GM18867 (cell line): ENCODE data around the gene CDC27.
A peak's percentile ranks its signal among the peaks of the same experiment; 100 is the strongest.
"Not testable (repeated sequence)": the region's sequence is repeated elsewhere in the genome, so short reads cannot be mapped to it uniquely, and the experiment has no call there.

Source experiments
- ATAC-seq: cut with Tn5 transposase; IDR thresholded peaks from one replicate; pipeline ENCODE4 v1.9.1; 2021; ENCODE audit warnings: mild to moderate bottlenecking, moderate library complexity; ENCODE audit not compliant: unreplicated experiment

CDC27 gene, protein sequence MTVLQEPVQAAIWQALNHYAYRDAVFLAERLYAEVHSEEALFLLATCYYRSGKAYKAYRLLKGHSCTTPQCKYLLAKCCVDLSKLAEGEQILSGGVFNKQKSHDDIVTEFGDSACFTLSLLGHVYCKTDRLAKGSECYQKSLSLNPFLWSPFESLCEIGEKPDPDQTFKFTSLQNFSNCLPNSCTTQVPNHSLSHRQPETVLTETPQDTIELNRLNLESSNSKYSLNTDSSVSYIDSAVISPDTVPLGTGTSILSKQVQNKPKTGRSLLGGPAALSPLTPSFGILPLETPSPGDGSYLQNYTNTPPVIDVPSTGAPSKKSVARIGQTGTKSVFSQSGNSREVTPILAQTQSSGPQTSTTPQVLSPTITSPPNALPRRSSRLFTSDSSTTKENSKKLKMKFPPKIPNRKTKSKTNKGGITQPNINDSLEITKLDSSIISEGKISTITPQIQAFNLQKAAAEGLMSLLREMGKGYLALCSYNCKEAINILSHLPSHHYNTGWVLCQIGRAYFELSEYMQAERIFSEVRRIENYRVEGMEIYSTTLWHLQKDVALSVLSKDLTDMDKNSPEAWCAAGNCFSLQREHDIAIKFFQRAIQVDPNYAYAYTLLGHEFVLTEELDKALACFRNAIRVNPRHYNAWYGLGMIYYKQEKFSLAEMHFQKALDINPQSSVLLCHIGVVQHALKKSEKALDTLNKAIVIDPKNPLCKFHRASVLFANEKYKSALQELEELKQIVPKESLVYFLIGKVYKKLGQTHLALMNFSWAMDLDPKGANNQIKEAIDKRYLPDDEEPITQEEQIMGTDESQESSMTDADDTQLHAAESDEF

DNA sequence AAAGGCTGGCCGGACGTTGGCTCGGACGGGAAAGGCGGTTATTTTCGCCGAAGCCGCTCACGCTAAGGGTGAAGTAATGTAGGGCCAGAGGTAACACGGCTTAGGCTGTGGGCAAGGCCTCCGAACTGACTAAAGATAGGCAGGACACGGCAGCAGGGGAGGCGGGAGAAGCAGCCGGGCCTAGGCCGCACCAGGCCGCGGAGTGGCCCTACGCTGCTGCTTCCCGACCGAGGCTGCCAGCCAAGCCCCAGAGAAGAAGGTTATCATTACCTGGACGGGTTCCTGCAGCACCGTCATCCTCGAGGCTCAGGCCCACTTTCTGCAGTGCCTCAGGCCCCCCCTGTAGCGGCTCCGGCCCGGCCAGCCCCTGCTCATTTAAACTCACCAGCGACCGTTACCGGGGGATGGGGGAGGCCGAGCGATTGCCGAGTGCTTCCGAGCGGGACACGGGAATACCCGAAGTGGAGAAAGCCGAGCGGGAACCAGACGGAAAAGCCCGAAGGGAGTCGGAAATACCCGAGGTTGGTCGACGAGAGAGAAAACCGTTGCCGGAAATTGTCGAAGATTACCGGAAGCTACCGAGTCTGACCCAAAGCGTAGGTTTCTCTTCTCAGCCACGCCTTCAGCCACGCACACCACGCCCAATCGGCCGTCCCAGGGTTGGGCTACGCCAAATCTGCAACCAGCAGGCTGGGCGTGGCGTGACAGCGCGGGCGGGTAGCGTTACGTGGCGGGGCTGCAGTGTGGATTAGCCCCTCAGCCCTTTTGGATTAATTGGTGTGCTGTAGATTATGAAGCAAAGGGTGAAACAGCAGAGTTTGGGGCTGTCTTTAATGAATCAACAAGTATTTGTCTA, at the start of gene CDC27:
CDC27 (minus strand) TSS at position 420 of the 856 bp plus-strand sequence; CDS start at position 297, 123 bp downstream.
- peak; percentile 94 for ATAC-seq

DNA sequence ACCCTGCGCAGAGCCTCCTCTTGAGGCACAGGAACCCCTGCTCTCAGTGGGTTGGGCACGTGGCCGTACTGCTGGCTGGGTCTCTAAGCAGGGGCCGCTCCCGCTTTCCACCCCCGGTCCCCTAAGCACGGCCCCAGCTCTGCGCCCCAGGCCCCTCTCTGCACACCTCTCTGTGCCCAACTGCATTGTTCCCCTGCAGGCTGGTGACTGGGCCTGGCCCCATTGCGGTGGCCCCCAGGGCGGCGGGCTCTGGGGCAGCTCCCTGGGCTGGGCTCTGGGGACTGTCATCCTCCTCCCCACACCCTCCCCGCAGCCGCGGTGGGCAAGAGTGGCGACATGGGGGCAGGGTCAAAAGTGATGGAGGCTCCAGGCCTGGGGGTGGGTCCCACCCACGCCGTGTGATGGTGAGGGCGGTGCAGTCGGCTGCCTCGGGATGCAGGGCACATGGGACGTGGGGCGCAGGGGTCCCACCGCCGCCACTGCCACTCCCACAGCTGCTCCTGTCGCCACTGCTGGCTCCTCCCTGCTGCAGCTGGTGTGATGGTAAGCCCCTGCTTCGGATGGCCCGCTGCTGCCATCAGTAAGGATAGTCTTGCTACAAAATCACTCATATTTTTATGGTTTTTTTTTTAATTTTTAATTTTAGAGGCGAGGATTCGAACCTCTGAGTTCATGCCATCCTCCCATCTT, 49.4 kb upstream of the CDC27 start:
- ATAC-seq, result no peak

DNA sequence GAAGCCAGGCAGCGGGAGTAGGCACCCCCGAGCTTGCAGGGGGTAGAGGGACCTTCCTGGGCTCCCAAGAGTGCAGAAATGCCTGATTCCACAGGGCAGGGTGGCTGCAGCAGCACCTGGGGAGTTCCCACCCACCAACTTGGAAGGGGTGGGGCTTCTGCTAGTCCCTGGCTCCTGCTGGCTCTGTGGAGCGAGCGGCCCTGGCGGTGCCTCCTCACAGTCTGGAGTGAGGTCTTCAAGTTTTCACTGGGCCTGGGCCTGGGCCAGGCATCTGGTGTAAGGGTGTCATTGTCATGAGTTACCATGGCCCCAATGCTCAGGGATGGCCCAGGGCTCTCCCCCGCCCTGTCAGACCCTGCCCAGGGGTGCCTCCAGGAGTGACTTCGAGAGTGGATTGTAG, 48.7 kb upstream of the CDC27 start:
- no peak for ATAC-seq

DNA sequence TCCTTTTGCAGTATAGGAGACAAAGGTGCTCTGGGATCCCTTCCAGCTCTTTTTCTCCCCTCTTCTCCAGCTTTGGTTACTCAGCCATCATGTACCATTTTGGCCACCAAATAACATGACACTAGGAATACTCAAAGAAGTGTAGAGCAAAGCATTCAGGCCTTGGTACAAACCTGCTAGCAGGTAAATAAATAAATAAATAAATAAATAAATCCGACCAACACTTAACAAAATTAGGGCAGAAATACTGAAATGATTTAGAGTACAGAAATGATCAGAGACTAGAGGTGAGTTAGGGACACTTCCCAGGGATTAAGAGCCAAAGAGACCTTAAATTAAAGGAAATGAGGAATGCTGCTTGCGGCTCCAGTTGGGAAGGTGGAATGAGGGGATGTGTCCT, 46.8 kb upstream of the CDC27 start:
- ATAC-seq, result no peak

DNA sequence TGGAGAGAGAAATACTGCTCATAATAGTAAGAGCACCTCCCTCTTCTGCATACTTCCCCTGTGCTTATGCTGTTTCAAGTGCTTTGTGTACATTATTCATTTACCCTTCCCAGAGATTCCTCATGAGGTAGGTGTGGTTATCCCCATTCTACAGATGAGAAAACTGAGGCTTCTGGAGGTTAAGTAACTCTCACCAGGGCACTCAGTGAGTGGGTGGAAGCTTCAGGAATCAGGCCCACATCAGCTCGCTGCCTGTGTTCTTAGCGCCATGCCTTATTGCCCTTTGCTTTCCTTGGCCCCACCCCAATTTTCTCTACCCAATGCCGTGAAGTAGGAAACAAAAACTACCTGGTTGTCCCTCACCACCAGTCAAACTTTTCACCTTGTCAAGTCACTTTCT, 46.4 kb upstream of the CDC27 start:
- no peak for ATAC-seq

DNA sequence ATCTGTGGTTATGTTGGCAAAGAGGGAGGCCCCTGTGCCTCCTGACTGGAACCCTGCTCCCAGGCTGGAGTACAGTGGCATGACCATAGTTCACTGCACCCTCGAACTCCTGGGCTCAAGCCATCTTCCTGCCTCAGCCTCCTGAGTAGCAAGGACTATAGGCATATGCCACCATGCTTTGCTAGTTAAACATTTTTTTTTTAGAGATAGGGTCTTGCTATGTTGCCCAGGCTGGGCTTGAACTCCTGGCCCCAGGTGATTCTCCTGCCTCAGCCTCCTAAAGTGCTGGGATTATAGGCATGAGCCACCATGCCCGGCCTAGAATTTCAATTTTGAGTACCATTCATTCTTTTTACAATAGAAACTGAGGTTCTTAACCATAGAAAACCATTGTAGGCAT, 43.4 kb upstream of the CDC27 start:
- ATAC-seq, result no peak

DNA sequence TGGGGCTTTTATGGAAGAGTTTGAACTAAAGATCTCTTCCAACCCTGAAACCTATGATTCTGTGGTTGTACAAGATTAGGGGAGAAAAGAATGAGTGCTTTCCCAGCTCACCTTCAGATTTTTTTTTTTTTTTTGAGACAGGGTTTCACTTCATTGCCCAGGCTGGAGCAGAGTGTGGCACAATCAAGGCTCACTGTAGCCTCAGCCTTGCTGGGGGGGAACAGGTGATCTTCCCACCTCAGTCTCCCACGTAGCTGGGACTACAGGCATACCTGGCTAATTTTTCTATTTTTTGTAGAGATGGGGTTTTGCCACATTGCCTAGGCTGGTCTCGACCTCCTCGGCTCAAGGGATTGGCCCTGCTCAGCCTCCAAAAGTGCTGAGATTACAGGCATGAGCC, 42.8 kb upstream of the CDC27 start:
- ATAC-seq, result no peak

DNA sequence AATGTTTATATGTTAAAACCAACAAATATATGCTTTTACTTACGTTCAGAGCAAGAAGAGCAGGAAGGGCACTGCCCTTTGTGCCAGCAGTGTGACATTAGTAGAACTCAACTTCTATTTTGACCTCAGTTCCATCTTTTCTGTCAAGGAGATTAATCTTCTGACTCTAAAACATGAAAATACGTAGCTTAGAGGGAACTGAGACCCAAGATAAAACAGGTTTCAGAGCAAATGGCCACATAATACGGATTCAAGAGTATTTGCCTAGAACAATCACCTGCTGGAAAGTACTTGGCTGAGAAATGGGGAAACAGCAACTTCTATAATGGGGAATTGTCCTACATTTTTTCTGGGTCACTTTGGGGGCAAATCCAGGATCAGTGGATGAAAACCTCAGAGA, 42.2 kb upstream of the CDC27 start:
- no peak for ATAC-seq

DNA sequence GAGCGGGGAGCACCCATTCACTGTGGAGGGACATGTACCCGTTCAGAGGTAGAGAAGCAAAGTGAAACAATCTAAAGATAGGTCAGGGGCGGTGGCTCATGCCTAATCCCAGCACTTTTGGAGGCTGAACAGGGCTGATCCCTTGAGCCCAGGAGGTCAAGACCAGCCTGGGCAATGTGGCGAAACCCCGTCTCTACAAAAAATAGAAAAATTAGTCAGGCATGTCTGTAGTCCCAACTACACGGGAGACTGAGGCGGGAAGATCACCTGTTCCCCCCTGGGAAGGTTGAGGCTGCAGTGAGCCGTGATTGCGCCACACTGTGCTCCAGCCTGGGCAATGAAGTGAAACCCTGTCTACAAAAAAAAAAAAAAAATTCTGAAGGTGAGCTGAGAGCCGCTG, 41.8 kb upstream of the CDC27 start:
- no peak for ATAC-seq

DNA sequence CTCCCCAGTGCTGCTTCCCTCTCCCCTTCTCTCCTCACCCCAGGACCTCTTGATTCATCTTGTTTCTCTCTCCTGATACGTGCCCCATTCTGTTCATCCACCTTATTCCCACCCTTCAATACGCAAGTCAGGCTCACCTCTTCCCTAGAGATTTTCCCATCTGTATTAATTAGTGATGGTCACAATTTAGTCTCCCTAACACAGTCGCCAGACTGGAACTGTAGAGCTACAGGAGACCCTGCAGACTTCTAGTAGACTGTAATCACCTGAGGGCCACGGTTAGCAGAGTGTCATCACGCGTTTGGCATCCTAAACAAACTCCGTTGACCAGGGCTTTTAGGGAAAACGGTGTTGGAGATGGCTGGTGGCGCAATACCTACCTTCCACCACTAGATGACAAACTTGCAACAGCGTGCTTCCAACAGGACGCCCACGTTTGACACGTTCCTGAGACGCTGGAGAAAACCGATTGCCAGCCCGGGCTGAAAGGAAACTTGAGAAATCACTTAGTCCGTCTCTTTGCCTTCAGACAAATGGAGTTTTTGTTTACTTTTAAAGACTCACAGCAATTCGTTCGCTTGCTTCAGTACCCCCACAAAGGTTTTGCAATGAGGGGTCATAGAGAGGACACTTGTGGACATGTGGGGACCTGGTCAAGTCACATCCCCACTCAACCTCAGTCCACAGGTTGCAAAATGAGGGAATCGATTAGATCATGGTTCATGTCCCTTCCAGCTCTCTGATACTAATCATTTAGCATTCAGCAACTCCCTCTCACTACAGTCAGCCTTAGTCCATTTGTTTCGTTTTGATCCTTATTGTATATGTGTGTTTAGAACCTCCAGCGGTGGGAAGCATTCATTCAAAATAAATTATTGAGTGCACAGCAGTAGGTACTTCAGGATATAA, 40.7 kb upstream of the CDC27 start:
- ATAC-seq, result no peak

DNA sequence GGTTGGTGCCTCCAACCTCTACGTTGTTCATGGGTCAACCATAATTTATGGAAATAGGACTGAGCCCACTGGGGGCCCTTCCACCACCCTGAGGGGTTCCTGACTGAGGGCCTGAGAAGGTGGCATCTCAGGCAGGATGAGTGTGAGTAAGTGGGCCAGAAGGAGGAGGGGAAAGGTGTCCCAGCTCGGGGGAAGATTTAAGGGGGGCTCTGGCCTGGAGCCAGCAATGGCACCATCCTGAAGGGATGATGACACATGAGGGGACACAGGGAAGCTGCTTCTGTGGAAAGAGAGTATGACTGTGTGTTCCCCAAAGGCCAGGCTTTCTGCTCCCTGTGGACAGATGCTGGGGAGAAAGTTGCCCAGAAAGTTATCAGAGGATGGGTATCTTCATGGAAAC, 38.8 kb upstream of the CDC27 start:
- no peak for ATAC-seq

DNA sequence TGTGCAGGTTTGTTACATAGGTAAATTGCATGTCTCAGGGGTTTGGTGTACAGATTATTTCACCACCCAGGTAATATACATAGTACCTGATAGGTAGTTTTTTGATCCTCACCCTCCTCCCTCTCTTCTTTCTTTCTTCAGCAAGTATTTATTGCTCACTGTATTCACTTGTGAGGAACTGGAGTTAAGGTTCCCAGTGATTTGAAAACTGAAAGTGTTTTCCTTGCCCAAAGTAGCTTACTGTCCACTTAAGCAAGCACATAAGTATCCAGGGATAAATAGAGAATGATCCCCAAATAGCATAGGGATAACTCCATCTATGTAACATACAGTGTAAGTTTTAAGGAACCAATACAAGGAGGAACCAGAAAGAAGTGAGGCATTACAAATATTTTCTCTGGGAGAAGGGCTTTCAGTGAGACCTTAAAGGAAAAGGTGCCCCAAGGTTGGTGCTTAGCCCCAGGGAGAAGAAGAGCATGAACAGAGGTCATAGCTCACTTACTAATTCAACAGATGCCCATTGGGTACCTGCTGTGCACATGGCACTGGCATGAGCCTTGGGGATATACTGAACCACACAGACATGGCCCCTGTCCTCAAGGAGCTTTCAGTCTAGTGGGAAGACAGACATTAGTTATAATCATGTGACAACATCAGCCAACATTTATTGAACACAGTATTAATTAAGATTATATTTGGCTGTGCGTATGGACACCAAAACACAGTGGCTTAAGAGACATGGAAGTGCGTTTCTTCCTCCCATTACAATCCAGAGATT, 37.0 kb upstream of the CDC27 start:
- ATAC-seq, result no peak

DNA sequence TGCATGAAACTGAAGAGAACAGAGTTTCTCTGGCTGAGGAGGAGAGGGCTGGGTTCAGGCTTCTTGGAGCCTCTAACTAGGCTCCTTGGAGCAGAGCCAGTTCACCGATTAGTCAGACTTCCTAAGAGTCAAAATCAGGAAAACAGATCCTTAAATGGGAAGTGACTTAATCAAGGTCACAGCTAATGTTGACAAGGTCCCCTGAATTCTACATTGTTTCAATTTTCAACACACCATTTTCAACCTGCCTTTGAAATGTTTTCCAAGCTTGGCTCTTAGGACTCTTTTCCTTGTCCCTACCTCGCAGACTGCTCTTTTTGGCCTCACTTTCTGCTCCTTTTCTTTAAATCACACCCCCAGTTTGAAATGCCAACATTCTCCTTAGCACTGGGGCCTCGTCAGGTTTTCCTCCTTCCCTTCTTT, 36.4 kb upstream of the CDC27 start:
- ATAC-seq, result no peak

DNA sequence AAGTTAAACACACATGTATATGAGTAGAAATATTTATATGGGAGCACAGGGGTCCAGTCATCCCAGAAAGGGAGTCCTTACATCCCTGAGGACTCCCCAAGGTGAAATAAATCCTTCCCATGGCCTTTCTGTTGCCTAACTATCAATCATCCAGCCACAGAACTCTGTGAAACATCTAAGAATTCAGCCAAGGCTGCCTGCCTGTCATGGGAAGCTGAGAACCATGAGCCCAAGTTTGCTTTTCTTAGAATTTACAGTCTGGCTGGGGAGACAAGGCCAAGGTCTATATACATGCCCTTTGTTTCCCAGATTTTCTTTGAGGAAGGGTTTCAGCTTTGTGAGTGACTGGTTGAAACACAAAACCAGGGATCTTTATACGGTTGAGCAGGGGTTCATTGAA, 35.9 kb upstream of the CDC27 start:
- no peak for ATAC-seq

DNA sequence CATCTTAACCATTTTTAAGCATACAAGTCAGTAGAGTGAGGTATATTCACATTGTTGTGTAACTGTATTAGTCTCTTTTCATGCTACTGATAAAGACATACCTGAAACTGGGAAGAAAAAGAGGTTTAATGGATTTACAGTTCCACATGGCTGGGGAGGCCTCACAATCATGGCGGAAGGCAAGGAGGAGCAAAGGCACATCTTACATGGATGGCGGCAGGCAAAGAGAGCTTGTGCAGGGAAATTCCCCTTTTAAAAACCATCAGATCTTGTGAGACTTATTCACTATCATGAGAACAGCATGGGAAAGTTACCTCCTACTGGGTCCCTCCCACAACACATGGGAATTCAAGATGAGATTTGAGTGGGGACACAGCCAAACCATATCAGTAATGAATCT, 35.0 kb upstream of the CDC27 start:
- not testable (repeated sequence) for ATAC-seq

DNA sequence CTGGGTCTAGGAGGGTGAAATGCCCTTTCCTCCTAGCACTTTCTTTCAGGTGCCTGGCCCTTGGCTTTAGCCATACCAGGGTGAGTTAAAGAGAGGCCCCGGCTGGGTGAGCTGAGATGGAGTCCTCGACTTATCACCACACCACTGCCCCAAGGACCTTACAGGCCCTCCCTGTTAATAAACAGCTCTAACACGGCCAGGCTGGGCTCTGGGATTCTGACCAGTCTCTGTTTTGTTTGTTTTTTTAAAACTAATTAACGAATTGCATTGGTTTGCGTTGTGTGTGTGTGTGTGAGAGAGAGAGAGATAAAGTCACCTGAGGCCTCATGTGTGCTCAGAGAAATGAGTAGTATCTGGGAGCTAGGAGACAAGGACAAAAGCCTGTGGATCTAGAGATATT, 34.4 kb upstream of the CDC27 start:
- no peak for ATAC-seq

DNA sequence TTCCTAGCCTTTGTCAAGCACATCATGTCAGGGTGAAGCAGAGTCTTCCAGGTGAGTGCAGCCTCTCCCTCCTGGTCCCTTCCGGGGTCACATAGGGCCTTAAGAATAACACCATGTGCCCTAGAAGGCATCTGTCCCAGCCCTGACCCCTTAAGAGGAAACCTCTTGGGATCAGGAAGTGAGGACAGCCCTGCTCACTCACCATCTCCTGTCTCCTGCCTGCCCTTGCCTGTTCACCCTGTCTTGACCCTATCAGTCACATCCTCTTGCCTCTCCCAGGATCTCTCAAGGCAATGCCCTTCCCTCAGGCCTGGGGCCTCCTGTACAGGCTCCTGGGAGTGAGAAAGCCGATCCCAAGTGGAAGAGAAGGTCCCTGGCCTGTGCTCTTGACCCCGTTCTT, 33.9 kb upstream of the CDC27 start:
- no peak for ATAC-seq

DNA sequence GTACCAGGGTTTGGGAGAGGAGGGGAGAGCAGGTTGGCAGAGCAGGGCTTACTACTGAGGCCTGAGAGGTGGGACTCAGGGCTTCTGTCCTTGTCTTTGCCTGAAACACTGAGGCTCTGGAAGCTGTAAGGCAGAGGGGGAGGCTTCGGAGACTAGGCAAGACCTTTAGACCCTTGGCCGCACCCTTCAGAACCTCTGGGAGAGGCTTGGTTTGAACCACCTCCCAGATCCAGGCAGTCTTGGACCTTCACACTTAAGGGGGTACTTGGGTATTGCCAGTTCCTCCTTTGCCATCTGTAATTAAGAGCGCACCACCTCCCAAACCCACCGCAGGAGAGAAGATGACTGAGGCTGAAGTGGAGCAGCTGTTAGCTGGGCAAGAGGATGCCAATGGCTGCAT, 33.0 kb upstream of the CDC27 start:
- ATAC-seq, result no peak

DNA sequence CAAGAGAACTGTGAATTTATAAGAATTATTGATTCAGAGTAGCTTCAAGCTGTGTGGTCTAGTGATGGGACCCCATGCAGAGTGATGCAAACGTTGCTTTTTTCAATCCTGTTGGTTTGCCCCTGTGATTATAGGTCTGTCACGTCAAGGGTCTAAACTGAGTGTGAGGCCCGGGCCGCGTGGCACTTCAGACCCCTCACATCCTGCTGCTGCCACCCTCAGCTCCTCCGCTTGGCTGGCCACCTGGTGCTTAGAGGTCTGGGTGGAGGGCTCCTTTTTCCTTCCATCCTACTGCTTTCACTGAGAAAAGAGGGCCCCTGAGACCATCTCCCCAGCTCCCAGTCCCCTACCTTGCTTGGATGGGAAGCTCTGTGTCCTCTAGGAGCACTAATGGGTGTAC, 32.1 kb upstream of the CDC27 start:
- no peak for ATAC-seq
